ENCODE results near the gene ZMAT5. TPM values are rescaled to one million over a fixed set of nuclear protein-coding genes. Genes with fewer than 3 reads are reported as not detected.

The ZMAT5 gene
- total RNA-seq, 4 donors from 2014 or later = 16.2 to 40.1 (median 24.3) TPM

DNA sequence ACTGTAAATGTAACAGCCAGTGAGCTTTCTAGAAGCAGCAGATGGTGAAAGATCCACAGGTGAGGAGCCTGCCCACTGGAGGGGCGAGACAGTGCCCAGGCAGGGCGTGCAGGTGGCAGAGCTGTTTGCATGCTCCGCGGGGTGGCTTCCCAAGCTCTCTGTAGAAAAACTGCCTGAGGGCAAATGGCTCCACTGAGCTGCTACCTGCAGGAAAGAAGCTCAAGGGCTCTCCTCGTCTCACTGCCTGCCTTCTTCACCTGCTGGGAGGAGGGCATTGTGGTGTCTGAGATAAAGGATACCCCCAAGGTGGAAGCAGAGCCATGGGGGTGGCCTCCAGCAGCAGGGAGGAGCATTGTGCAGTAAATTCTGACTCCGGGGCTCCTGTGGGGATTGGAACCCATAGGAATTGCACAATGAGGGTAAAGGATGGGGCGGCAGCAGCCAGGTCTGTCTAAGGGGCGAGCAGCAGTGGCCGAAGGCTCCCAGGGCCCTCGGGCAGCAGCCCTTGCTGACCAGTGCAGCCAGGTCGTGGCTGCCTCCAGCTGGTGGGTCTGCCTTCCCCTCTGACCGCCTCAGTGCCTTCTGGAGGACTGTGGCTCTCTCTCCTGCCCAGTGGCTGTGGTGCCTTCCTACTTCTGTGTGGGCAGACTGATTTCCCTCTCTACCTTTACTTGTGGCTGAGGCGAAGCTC is 75.0 kb downstream of the ZMAT5 start:
- intact Hi-C loops (cut with DNase I) = loop anchor here (10.0 kb wide), 1 partner anchor 57 kb away; no protein-coding TSS in a partner anchor
- no peak overlapping the region for H3K4me3 ChIP-seq (replicated peaks in 1 of 3)
- peaks cover 4 to 13% of the 10 kb centered on the region in 2 donors for H3K36me3 ChIP-seq
- peak overlapping the region in 2 of 3 donors; percentile 12 to 44 for H3K27ac ChIP-seq
- 63 to 66% methylated on average over 9 to 13 of the region's 13 CpGs for WGBS, 2 donors
- H3K9me3 ChIP-seq = no peaks in the 10 kb centered on the region
- TF ChIP-seq, protein P1, sequence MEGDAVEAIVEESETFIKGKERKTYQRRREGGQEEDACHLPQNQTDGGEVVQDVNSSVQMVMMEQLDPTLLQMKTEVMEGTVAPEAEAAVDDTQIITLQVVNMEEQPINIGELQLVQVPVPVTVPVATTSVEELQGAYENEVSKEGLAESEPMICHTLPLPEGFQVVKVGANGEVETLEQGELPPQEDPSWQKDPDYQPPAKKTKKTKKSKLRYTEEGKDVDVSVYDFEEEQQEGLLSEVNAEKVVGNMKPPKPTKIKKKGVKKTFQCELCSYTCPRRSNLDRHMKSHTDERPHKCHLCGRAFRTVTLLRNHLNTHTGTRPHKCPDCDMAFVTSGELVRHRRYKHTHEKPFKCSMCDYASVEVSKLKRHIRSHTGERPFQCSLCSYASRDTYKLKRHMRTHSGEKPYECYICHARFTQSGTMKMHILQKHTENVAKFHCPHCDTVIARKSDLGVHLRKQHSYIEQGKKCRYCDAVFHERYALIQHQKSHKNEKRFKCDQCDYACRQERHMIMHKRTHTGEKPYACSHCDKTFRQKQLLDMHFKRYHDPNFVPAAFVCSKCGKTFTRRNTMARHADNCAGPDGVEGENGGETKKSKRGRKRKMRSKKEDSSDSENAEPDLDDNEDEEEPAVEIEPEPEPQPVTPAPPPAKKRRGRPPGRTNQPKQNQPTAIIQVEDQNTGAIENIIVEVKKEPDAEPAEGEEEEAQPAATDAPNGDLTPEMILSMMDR (IDR thresholded peaks at IDR 0.05) = peak in 2 of 6 experiments; percentile 13 to 26
- TF ChIP-seq POLR2A (IDR thresholded peaks at IDR 0.05) = no peak
- peak; percentile 69 to 82 for DNase-seq
- no peaks in the 10 kb centered on the region for H3K27me3 ChIP-seq
- H3K4me1 ChIP-seq = peaks cover 15% of the 10 kb centered on the region in 2 donors

DNA sequence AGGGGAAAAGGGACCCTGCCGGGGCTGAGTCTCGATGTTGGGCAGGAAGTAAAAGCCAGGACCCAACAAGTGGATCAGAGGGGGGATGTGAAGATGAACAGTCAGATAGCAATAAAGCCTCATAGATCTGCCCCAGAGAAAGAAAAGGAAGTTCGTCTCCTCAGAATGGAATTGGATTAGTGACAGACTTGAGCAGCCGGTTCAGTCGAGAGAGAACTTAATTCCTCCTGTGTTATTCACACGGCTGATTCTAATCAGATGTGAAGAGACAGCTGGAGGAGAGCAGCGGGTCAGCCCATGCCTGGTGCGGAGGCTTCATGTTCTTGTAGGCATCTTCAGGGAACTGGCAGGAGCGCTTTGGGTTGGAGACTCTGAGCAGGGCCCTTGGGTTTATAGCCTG is 76.3 kb downstream of the ZMAT5 start:
- 72 to 86% methylated on average over 8 to 9 of the region's 9 CpGs for WGBS, 2 donors
- Histone ChIP-seq H3K27ac (no peak overlapping the region), H3K36me3 (peaks cover 4 to 8% of the 10 kb centered on the region in 2 donors), H3K4me1 (peaks cover 15% of the 10 kb centered on the region in 2 donors), H3K4me3 (replicated peaks in 1 of 3) (no peak overlapping the region), H3K27me3 (no peaks in the 10 kb centered on the region), H3K9me3 (no peaks in the 10 kb centered on the region)
- intact Hi-C loops (cut with DNase I) = loop anchor here (10.0 kb wide), 1 partner anchor 56 kb away; no protein-coding TSS in a partner anchor
- DNase-seq = no peak
- TF ChIP-seq, protein P1 (IDR thresholded peaks at IDR 0.05) = no peak
- no peak for TF ChIP-seq POLR2A (IDR thresholded peaks at IDR 0.05)

DNA sequence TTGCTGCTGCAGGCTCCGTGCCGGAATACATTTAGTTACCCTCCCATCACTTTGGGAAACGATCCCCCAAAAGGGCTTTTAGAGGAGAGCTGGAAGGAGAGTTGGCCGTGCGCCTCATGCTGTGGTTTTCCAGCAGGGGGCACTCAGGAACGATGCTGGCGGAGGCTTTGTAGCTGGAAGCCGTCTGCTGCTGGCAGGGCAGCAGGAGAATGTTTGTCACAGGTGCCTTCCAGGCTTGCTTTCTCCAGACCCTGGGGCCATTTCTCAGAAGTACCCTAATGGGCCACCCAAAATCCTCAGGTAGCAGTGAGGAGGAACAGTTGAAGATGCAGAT is 77.0 kb downstream of the ZMAT5 start:
- WGBS, 2 donors = 56 to 63% methylated on average over 5 to 8 of the region's 8 CpGs
- peaks cover 0 to 2% of the 10 kb centered on the region in 2 donors for H3K36me3 ChIP-seq
- intact Hi-C loops (cut with DNase I) = loop anchor here (10.0 kb wide), 1 partner anchor 55 kb away; no protein-coding TSS in a partner anchor
- no peaks in the 10 kb centered on the region for H3K9me3 ChIP-seq
- DNase-seq = peak; percentile 32 to 55
- H3K27ac ChIP-seq = no peak overlapping the region
- no peak overlapping the region for H3K4me3 ChIP-seq (replicated peaks in 1 of 3)
- no peak for TF ChIP-seq POLR2A (IDR thresholded peaks at IDR 0.05)
- TF ChIP-seq, protein P1 (IDR thresholded peaks at IDR 0.05) = peak in 5 of 6 experiments; percentile 12 to 56 (median 40)
- no peaks in the 10 kb centered on the region for H3K27me3 ChIP-seq
- H3K4me1 ChIP-seq = peaks cover 15% of the 10 kb centered on the region in 2 donors

DNA sequence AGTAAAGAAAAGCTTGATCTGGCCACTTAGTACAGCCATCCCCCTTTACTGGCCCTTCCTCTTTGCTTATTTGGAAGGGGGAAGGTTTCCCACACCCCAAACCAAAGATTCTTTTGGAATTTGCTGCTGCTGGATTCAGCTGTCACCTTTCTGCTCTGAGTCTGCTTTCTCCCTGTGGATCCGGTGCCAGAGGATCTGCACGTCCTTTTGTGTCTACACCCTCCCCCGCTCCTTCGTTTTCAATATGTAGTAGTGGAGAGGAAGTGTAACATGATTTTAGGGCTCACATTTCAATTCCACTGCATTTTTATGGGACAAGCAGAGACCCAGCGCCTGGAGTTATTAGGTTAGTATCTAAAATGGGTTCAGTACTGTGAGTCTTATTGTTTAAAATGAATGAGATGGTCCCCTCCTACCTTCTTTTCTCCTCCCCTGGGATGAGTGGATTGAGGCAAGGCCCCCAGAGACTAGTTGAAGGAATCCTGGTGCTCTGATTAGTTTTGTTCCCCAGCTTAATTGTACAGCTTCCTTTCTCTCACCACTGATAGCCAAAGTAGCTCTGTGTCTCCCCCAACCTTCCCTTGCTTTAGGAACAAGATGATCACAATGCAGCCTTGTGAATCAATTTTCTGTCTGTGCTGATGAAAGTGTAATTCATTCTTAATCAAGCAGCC is 77.5 kb downstream of the ZMAT5 start:
- no peaks in the 10 kb centered on the region for H3K36me3 ChIP-seq

More for the DNA sequence above, 77.5 kb downstream of the ZMAT5 start:
- Histone ChIP-seq H3K9me3 (no peaks in the 10 kb centered on the region), H3K27me3 (no peaks in the 10 kb centered on the region), H3K27ac (no peak overlapping the region), H3K4me1 (peaks cover 15% of the 10 kb centered on the region in 2 donors), H3K4me3 (replicated peaks in 1 of 3) (no peak overlapping the region)
- 87 to 90% methylated on average over 5 of the region's 5 CpGs for WGBS, 2 donors
- intact Hi-C loops (cut with DNase I) = no loop called here
- TF ChIP-seq, protein P1 (IDR thresholded peaks at IDR 0.05) = no peak
- TF ChIP-seq POLR2A (IDR thresholded peaks at IDR 0.05) = no peak
- no peak for DNase-seq
